Liver (tissue), 9 donors: ENCODE data around the gene AFAP1L2. TPM values are rescaled to one million over a fixed set of nuclear protein-coding genes. Genes with fewer than 3 reads are reported as not detected.

Experiments used
- DNase-seq: peaks from one replicate; pipeline ENCODE4 v3.0.0-alpha.2; 2017; ENCODE audit warnings: low spot score
- H3K27ac ChIP-seq, 2 donors: one replicate each; pipeline ENCODE4 v1.7.0; 2013; ENCODE audit warnings: inconsistent platforms in 2 of 2, low read length in 2 of 2, control low read depth in 1 of 2, low read depth in 1 of 2, mild to moderate bottlenecking in 1 of 2
- H3K27me3 ChIP-seq, 4 donors: one replicate each; pipeline versions ENCODE4 v1.6.1 to v1.7.0; 2013; ENCODE audit warnings: low read length in 3 of 4, inconsistent platforms in 1 of 4, mild to moderate bottlenecking in 1 of 4, moderate library complexity in 1 of 4; ENCODE audit not compliant: control insufficient read depth in 4 of 4, insufficient read depth in 4 of 4
- H3K36me3 ChIP-seq, 4 donors: one replicate each; pipeline versions ENCODE4 v1.6.1 to v1.7.0; 2013; ENCODE audit warnings: low read length in 3 of 4, mild to moderate bottlenecking in 3 of 4, low read depth in 1 of 4, moderate library complexity in 1 of 4; ENCODE audit not compliant: control insufficient read depth in 4 of 4, insufficient read depth in 3 of 4
- H3K4me1 ChIP-seq, 4 donors: one replicate each; pipeline versions ENCODE4 v1.6.1 to v1.7.0; 2013; ENCODE audit warnings: low read length in 3 of 4, mild to moderate bottlenecking in 3 of 4, moderate library complexity in 1 of 4; ENCODE audit not compliant: control insufficient read depth in 4 of 4, insufficient read depth in 4 of 4
- H3K4me3 ChIP-seq, 3 donors: one replicate each; pipeline versions ENCODE4 v1.6.1 to v1.7.0; 2013; ENCODE audit warnings: low read length in 3 of 3, control low read depth in 1 of 3, low read depth in 1 of 3, mild to moderate bottlenecking in 1 of 3
- H3K9ac ChIP-seq, 2 donors: one replicate each; pipeline ENCODE4 v1.7.0; 2013; ENCODE audit warnings: low read length in 2 of 2, mild to moderate bottlenecking in 2 of 2, moderate library complexity in 2 of 2, control low read depth in 1 of 2, low read depth in 1 of 2
- H3K9me3 ChIP-seq, 4 donors: one replicate each; pipeline versions ENCODE4 v1.6.1 to v1.7.0; 2013; ENCODE audit warnings: low read length in 3 of 4; ENCODE audit not compliant: control insufficient read depth in 4 of 4
- ATF3 ChIP-seq: IDR thresholded peaks from 2 replicates; pipeline ENCODE4 v1.6.1; 2016; ENCODE audit warnings: antibody characterized with exemption
- CTCF ChIP-seq: fragments of 150-350 bp; IDR thresholded peaks from 2 replicates; pipeline ENCODE4 v1.5.1; 2017; ENCODE audit warnings: improper control_type of control experiment, low read depth, low read length; ENCODE audit not compliant: missing input control
- FOXA1 ChIP-seq: IDR thresholded peaks from 2 replicates; pipeline ENCODE4 v1.6.1; 2016; ENCODE audit warnings: antibody characterized with exemption
- GABPA ChIP-seq, 2 donors: IDR thresholded peaks in 1 of 2; conservative IDR thresholded peaks in 1 of 2; 2 replicates each; pipeline ENCODE4 v1.6.1; 2016; ENCODE audit warnings: antibody characterized with exemption in 2 of 2, mild to moderate bottlenecking in 1 of 2, moderate library complexity in 1 of 2
- HNF4G ChIP-seq: IDR thresholded peaks from 2 replicates; pipeline ENCODE4 v1.6.1; 2016; ENCODE audit warnings: antibody characterized with exemption
- JUND ChIP-seq, 2 donors: IDR thresholded peaks; 2 replicates each; pipeline ENCODE4 v1.6.1; 2016; ENCODE audit warnings: antibody characterized with exemption in 2 of 2
- MAX ChIP-seq: IDR thresholded peaks from 2 replicates; pipeline ENCODE4 v1.6.1; 2016; ENCODE audit warnings: antibody characterized with exemption
- TAF1 ChIP-seq: conservative IDR thresholded peaks from 2 replicates; pipeline ENCODE4 v1.6.1; 2016; ENCODE audit warnings: antibody characterized with exemption, mild to moderate bottlenecking
- YY1 ChIP-seq: IDR thresholded peaks from 2 replicates; pipeline ENCODE4 v1.6.1; 2016; ENCODE audit warnings: antibody characterized with exemption, mild to moderate bottlenecking
- ZBTB33 ChIP-seq: IDR thresholded peaks from 2 replicates; pipeline ENCODE4 v1.6.1; 2016; ENCODE audit warnings: antibody characterized with exemption
- WGBS: extraction: QIAGEN DNeasy Blood & Tissue Kit; methylation state at CpG from one replicate; pipeline ENCODE4 v1.1.7; 2013; 5-methylcytosine and 5-hydroxymethylcytosine counted together
- polyA plus RNA-seq, 2 donors: library from polyadenylated mRNA; stranded (reverse) in 1 of 2; unstranded in 1 of 2; fragments of 200-250 nt in 1 of 2; fragments of >200 nt in 1 of 2; fragmentation: Nextera tagmentation in 1 of 2; extraction: Ambion mirVana in 1 of 2; gene quantifications; one replicate each; pipeline versions ENCODE4 v1.2.1 to v1.2.3, GENCODE V29; 2013 to 2015
- total RNA-seq, 2 donors: library from RNA; depleted of rRNA; stranded (reverse); fragments of >200 nt; gene quantifications; one replicate each; pipeline ENCODE4 v1.2.3, GENCODE V29; 2014
- donor health status: healthy.
- donor health status: healthy.
- donor health status: healthy.
- donor health status: healthy.
- donor health status: healthy.

Gene AFAP1L2
- total and polyA plus RNA-seq, 4 donors, result 0.53 to 1.8 (median 1.3) TPM

- H3K36me3 ChIP-seq, result no peaks in the 10 kb centered on the region
- TF ChIP-seq HNF4G, result no peak
- TF ChIP-seq TAF1, result no peak
- no peak for TF ChIP-seq ZBTB33
- no peak for TF ChIP-seq CTCF
- no peak for TF ChIP-seq JUND (IDR thresholded peaks at IDR 0.05)
- no peak for TF ChIP-seq YY1
- TF ChIP-seq GABPA (IDR thresholded peaks at IDR 0.05 in 1 of 2, conservative IDR thresholded peaks at IDR 0.05 in 1 of 2), result no peak
- TF ChIP-seq FOXA1, result no peak
- no peak for TF ChIP-seq MAX
- TF ChIP-seq ATF3, result no peak
- 73% methylated on average over 2 of the region's 2 CpGs for WGBS
- no peak for DNase-seq
- H3K27ac ChIP-seq, result no peak overlapping the region
- no peak overlapping the region for H3K9ac ChIP-seq
- H3K27me3 ChIP-seq, result peaks cover 0 to 2% (median 0%) of the 10 kb centered on the region in 4 donors
- no peak overlapping the region for H3K4me3 ChIP-seq
- no peaks in the 10 kb centered on the region for H3K4me1 ChIP-seq
- H3K9me3 ChIP-seq, result no peaks in the 10 kb centered on the region
These were observed 46.7 kb downstream of the AFAP1L2 start for GRCh38 chr10:114357515-114357996.

- no peak overlapping the region for H3K27ac ChIP-seq
- DNase-seq, result no peak
- H3K9ac ChIP-seq, result no peak overlapping the region
These were observed 47.4 kb downstream of the AFAP1L2 start for GRCh38 chr10:114356751-114357514.

More at GRCh38 chr10:114356751-114357514, 47.4 kb downstream of the AFAP1L2 start:
- Histone ChIP-seq H3K4me3 (no peak overlapping the region), H3K27me3 (peaks cover 0 to 2% (median 0%) of the 10 kb centered on the region in 4 donors), H3K36me3 (no peaks in the 10 kb centered on the region), H3K4me1 (no peaks in the 10 kb centered on the region), H3K9me3 (no peaks in the 10 kb centered on the region)
- TF ChIP-seq CTCF, result no peak
- no peak for TF ChIP-seq JUND (IDR thresholded peaks at IDR 0.05)
- 60% methylated on average over 3 of the region's 3 CpGs for WGBS
